GM21515 (cell line): ENCODE data around the gene GPRASP3.
"Not testable (repeated sequence)": the region's sequence is repeated elsewhere in the genome, so short reads cannot be mapped to it uniquely, and the experiment has no call there.

ENCODE experiments used
- ATAC-seq: cut with Tn5 transposase; IDR thresholded peaks from one replicate; pipeline ENCODE4 v1.9.1; 2021; ENCODE audit not compliant: unreplicated experiment

The GPRASP3 gene, protein sequence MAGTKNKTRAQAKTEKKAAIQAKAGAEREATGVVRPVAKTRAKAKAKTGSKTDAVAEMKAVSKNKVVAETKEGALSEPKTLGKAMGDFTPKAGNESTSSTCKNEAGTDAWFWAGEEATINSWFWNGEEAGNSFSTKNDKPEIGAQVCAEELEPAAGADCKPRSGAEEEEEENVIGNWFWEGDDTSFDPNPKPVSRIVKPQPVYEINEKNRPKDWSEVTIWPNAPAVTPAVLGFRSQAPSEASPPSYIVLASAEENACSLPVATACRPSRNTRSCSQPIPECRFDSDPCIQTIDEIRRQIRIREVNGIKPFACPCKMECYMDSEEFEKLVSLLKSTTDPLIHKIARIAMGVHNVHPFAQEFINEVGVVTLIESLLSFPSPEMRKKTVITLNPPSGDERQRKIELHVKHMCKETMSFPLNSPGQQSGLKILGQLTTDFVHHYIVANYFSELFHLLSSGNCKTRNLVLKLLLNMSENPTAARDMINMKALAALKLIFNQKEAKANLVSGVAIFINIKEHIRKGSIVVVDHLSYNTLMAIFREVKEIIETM

DNA sequence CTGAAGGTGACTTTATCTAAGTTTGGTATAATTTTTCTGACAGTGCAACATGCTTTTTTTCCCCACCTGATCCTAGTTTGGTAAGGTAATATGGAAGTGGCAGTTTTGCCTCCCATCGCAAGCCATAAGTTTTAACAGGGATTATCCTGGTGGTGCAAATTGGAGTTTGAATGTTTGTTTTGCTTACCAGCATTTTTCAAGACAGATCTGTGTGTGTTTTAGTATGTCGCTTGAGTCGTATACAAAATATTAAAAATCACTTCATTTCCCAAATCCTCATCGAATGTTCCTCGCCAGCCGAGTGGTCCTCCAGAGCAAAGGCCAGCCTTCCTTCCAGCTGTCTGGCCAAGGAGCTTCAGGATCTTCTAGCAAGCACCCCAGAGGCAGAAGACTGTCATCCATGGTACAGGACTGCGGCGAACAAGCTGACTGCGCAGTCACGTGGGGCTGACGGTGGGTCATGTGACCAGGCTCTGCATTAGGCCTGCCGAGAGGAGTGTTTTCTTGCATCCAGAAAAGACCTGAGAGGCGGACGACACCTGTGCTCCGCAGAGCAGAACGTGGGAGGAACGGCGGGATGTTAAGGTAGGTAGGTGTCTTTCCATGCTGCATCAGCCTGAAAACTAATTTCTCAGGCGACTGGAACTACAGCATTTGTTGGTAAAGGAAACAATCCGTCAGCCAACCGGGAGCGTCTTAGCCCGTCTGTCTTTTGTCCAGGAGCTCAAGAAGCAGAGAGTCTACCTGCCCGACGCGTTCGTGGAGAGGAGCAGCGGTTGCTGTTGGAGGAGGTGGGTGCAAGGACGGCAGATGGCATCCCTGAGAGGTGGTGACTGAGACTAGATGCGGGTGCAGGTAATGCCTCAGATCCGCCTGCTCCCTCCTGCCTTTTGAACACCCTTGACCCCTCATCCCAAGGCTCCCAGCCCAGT, at the start of gene GPRASP3:
TSS of gene GPRASP3 (plus strand) at position 507 of the 932 bp plus-strand sequence. CDS start 28,253 bp downstream, outside the sequence.
- no peak for ATAC-seq

DNA sequence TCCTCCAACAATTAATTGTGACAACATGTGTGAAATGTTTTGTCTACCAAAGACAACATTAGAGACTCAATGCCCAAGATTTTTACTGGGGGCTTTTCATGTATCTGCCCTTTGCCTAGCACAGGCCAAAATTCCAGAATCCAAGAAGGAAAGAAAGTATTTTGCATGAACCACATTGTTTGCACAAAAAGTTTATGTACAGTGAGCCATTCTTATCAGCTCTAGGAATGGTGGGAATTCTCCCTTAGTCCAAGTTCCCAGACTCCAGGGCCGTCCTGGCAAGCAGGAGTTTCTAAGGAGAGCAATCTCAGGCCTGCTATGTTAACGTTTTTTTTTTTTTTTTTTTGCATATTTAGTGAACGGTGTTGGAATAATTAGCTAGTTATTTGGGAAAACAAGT, 47.7 kb upstream of the GPRASP3 start:
- ATAC-seq: no peak

DNA sequence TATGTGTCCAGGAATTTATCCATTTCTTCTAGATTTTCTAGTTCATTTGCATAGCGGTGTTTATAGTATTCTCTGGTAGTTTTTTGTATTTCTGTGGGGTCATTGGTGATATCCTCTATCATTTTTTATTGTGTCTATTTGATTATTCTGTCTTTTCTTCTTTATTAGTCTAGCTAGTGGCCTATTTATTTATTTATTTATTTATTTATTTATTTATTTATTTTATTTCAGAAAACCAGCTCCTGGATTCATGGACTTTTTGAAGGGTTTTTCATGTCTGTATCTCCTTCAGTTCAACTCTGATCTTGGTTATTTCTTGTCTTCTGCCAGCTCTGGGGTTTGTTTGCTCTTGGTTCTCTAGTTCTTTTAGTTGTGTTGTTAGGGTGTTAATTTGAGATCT, 43.1 kb upstream of the GPRASP3 start:
- ATAC-seq: not testable (repeated sequence)

DNA sequence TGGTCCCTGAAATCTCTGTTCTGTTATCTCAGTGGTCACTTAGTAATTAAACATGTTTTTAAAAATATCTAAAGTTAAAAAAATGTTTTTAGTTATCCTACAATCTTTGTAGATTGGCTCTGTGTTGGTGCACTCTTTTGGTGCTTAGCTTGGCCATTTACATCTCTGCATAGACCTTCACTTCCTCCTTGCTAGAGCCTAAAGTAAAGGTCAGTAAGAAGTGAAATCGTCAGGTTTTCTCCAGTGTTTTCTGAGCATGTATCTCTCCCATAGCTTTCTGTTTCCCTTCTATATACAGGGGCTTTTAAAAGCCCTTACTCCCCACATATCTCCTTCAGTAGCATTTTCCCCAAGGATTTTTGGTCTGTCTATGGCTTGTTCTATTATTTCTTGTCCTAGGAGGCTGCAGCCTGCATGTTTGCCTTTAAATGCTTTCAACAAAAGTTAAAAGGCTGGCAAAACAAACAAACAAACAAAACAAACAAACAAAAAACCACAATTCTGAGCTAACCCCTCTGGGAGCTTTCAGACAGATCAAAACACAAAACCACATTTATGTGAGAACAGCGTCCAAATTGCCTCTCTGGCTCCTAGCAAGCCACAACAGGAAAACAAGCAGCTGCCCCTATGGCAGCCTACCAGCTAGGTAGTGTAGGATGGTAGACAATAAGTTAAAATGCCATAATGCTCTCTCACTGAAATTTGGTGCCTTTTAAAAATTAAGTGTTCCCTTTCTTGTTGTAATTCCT, 35.6 kb upstream of the GPRASP3 start:
- ATAC-seq: no peak

DNA sequence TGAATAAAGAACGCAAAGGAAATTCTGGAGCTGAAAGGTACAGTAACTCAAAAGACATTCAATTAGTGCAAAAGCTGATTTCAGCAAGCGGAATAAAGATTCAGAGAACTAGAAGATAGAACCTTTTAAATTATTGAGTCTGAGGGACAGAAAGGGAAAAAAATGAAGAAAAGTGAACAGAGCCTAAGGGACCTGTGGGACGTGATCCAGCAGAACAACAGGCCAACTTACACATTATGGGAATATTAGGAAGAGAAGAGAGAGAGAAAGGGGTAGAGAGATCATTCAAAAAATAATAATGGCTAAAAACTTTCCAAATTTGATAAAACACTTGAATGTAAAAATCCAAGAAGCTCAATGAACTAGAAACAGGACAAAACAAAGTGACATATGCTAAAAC, 25.8 kb upstream of the GPRASP3 start:
- ATAC-seq: no peak

DNA sequence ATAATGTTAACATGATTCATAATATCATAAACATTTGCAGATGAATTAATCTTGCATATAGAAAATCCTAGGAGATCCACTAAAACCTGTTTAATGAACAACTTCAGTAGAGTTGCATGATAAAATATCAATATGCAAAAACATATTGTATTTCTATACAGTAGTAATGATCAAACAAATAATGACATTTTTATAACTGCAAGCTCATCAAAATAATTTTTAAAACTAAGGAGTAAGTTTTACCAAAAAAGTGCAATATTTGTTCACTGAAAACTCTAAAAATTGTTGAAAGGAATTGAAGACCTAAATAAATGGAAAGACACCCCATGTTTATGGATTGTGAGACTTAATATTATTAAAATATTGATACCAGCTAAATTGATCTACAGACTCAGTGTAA, 24.2 kb upstream of the GPRASP3 start:
- ATAC-seq: no peak

DNA sequence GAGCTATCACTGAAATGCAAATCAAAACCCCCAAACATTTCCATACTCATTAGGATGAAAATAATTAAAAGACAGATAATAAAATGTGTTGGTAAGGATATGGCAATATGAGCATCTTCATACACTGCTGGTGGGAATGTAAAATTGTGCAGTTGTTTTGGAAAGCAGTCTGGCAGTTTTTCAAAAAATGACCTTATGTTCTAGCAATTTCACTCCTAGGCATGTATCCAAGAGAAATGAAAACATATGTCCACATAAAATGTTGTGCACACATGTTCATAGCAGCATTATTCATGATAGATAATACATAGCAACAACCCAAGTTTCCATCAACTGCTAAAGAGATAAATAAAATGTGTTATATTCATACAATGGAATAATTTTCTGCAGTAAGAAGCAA, 23.0 kb upstream of the GPRASP3 start:
- ATAC-seq: no peak

DNA sequence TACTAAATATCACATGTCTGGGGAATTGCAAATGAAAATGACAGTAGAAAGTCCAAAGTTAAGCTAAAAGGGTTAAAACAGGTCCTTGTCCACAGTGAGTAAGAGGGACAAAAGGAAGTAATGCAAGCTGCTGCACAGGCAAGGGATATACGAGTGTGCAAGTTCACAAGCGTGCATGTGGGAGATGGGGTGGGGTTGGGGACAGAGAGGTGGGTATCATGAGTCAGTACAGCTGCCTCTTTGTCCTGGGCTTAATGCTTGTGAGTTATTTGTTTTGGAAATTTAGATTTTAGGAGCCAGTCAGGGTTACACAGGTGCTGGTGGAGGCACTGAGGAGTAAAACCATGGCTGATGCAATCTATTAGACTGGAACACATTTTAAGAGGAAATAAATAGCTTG, 11.6 kb upstream of the GPRASP3 start:
- ATAC-seq: no peak

DNA sequence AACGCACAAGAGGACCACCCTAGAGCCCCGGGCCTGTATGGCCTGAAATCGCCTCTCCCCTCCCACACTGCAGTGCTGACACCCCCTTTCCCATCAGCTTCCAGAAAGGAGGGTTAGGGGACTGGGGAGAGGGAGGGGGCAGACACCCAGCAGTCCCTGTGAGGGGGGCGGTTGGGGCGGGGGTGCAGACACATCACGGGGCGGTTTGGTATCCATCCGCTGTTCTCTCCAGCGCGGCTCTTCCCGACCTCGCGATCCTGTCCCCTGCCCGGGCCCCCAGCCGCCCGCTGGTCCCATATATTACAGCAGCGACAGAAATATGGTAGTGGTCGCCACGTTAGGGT, 8.7 kb upstream of the GPRASP3 start:
- no peak for ATAC-seq

DNA sequence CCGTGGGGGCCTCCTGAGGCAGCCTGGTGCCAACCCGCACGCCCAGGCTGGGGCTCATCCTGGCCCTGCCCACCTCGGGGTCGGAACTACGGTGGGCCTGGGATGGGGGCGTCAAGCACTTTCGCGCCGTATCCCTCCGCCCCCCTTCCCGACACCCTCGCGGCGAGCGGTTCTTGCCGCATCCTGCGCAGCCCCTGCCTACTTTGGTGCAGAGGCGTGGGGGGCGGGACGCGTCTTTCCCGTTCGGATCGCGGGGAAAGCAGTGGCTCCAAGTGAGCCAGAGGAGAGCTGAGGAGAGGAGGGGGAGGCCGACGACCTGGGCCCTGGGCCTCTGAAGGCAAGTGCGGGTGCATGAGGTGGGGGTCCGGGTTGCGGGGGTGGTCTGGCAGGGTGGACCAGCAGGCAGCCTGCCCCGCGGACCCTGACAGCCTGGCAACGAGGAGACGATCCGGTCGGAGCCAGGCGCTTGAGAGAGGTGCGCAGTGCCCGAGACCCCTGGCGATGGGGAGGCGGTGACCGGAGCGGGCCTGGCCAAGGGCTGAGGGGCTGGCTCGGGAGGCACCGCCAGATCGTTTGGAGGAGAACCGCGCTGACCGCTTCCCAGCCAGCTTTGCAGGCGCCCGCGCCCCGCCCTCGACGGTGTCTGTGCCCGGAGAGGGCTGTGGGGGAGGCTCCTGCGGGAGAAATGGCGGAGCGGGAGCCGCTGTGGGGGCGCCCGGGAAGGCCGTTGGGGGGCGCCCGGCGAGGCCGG, 8.2 kb upstream of the GPRASP3 start, which contains the start of gene GPRASP2:
TSS of gene GPRASP2 (plus strand) at position 233 of the 751 bp plus-strand sequence. CDS start 2,422 bp downstream, outside the sequence.
- ATAC-seq: no peak

DNA sequence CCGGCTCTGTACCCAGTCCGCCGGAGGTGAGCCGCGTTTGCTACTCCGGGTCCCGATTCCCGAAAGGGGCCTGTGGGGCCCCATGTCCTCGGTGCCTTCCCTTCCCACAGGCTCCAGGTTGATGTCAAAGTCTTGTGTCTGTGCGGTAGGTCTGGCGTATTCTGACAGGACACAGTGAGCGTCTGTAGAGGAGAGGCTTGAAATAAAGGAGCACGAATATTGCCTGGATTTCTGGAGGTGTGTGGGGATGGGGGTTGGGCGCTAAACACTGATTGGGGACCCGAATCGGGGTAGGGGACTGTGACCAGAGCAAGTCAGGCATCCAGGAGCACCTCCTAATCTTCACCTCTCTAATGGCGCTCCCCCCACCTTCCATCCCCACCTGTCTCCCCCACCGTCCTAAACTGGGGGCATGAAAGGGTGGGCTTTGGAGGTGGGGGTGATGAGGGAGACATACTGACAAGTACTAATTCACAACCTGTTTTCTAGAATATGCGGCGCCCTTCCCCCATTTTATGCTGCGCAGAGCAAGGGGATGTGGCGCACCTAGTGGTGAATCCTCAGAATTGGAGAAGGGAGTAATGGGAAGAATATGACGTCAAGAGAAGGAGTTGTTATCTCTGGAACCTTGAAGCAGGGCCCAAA, 7.4 kb upstream of the GPRASP3 start:
- ATAC-seq: no peak

DNA sequence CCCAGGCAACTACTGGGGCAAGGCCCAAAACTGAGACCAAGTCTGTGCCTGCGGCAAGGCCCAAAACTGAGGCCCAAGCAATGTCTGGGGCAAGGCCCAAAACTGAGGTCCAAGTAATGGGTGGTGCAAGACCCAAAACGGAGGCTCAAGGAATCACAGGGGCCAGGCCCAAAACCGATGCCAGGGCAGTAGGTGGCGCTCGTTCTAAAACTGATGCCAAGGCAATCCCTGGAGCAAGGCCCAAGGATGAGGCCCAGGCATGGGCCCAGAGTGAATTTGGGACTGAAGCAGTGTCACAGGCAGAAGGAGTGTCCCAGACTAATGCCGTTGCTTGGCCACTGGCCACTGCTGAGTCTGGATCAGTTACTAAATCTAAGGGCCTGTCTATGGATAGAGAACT, 5.5 kb upstream of the GPRASP3 start:
- no peak for ATAC-seq

DNA sequence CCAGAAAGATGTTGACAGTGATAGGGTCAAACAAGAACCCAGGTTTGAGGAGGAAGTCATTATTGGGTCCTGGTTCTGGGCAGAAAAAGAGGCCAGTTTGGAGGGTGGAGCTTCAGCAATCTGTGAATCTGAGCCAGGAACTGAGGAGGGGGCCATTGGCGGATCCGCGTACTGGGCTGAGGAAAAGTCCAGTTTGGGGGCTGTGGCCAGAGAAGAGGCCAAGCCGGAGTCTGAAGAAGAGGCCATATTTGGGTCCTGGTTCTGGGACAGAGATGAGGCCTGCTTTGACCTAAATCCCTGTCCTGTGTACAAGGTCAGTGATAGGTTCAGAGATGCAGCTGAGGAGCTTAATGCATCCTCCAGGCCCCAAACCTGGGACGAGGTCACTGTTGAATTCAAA, 4.6 kb upstream of the GPRASP3 start:
- no peak for ATAC-seq

DNA sequence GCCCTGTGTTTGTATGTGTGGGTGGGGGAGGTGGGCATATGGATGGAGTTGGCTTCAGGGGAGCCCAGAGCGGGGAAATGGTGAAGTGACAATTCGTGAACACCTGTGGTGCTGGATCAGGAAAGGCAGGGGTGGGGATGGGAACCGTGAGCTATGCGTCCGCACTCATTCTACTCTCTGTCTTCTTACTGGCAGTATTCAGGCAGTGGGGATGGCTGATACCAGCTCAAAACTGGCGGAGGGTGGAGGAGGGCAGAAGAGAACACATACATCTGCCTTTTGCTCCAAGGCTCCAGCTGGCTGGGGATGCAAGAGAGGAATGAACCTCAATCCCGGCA, 595 bp downstream of the GPRASP3 start:
- ATAC-seq: not testable (repeated sequence)

DNA sequence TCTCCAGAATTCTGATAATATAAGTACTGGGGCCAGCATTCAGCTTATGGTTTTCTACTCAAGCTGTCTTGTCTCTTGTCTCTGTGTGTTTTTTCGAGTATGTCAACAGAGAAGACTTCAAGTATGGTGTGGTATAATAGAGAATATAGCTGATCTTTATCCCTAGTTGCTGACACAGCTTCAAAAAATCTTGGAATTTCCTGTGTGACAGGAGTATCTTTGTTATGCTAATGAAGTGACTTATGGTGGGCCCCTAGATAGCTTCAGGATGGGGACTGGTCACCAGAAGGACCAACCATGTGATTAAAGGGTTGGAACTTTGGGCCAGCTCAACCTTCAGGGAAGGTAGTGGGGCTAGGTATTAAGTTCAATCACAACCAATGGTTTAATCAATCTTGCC, 2.9 kb downstream of the GPRASP3 start:
- ATAC-seq: no peak

DNA sequence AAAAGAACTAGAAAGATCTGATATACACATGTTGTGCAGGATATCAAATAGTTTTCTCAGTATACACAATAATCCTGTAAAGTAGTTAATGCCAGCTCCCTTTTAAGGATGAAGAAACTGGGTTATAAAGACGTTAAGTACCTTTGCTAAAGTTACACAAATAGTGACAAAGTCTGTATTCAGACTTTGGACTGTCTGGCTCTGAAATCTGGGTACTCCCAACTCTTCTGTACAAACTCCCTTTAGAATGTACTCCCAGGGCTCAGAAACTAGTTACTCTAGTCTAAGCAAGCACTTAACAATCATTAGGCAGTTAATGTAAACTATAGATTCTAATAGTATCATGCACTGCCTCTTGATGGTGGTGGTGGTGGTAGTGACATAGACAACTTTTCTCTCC, 7.2 kb downstream of the GPRASP3 start:
- no peak for ATAC-seq

DNA sequence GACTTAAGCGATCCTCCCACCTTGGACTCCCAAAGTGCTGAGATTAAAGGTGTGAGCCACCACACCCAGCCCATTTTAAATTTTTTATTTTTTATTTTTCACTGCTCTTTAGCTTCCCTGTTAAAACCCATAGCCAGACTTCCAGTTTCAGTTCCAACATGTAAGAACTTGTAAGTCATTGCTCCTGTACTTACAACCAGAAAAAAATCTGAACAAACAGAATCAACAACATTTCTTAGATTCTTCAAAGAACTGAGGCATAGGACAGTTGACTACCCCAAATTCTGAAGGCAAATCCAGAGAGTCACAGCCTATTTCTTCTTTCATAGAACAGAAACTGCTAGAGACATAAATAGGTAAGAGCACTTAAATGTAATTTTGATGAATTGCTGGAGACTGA, 8.1 kb downstream of the GPRASP3 start:
- no peak for ATAC-seq

DNA sequence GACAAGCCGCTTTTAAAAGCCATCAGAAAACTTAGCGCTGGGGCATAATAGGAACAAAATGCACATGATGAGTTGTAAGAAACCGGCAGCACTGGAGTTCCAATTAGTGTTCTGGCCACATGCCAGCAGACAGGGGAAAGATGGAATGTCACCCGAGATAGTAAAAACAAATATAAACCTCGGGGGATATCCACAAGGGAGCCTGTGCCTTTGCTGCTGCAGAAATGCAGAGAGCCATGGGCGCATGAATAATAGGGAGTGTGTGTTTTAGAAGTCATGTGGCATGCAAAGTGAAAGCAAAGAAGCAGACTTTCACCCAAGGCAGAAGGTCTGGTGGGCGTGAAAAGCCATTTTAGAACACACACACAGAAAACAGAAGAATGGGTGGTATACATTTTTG, 19.1 kb downstream of the GPRASP3 start:
- no peak for ATAC-seq

DNA sequence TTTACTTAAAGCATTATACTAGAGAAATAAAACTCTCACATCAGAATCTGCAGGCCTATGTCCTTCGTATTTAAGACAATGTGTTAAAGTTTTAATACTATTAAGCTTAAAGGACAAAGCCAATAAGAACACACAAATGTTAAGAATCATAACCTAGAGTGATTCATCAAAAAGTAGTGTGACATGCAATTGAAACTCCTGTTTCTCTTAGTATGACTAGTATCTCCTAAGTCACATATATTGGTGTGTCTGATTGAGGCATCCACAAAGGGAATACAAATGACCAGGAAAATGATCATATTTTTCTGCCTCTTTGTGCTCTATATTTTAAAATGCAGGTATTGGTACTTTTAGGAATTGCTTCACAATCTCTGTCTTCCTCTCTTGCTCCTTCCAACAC, 23.8 kb downstream of the GPRASP3 start:
- ATAC-seq: no peak

DNA sequence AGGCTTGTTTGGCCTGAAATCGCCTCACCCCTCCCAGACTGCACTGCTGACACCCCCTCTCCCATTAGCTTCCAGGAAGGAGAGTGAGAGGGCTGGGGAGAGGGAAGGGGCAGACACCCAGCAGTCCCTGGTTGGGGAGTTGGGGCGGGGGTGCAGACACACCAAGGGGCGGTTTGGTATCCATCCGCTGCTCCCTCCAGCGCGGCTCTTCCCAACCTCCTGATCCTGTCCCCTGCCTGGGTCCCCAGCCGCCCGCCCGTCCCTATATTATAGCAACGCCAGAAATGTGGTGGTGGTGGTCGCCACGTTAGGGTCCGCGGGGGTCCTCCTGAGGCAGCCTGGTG, 24.9 kb downstream of the GPRASP3 start:
- ATAC-seq: no peak
